ENCODE measurements around the gene CA9. TPM values are rescaled to one million over a fixed set of nuclear protein-coding genes. Genes with fewer than 3 reads are reported as not detected.

CA9 gene
- total and polyA plus RNA-seq, 9 of the 15 experiments (the other 6 are each of a cell fraction or from before 2014, with no cell fraction given): 0.15 to 10.6 (median 0.60) TPM; not detected in 4

DNA sequence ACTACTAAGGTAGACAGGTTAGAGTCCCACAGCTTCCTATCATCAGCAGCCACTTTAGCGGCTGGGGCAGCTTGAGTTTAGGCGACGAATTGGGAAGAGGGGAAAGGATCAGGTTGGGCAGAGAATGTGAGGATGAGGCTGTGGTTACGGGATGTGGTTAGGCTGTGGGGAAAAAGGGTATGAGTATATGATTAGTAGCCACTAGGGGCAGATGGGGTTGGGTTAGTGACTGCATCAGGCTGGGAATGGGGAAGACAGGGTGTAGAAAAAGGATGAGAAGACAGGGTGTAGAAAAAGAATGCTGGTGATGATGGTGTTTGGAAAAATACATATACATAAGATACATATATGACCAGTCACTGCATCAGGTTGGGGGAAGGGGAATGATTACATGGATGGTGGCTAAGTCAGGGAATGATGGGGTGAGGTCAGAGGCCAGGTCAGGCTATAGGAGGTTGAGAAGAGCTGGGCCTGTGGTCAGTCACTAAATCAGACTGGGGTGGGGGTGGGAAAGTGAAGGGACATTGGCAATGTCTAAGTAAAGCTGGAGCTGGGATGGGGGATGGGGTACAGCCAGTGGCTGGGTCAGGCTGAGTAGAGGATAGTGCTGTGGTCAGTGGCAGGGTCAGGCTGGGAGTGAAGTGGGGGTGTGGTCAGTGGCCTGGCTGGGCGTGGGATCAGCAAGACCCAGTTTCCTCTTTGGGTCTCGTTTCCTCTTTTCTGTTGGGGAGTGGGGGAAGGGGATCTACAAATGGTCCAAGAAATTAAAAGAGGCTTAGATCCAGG lies 56.2 kb downstream of the CA9 start (continued):
- no peak for TF ChIP-seq ZNF384 (IDR thresholded peaks at IDR 0.05; ENCODE audit: low read depth, low read length)
- TF ChIP-seq, protein P1, sequence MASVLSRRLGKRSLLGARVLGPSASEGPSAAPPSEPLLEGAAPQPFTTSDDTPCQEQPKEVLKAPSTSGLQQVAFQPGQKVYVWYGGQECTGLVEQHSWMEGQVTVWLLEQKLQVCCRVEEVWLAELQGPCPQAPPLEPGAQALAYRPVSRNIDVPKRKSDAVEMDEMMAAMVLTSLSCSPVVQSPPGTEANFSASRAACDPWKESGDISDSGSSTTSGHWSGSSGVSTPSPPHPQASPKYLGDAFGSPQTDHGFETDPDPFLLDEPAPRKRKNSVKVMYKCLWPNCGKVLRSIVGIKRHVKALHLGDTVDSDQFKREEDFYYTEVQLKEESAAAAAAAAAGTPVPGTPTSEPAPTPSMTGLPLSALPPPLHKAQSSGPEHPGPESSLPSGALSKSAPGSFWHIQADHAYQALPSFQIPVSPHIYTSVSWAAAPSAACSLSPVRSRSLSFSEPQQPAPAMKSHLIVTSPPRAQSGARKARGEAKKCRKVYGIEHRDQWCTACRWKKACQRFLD (CRISPR knock-in tag; IDR thresholded peaks at IDR 0.05): peak; percentile 64; the same call in 1 of the 2 replicates
- no peak for TF ChIP-seq ZBTB1 (CRISPR knock-in tag; IDR thresholded peaks at IDR 0.05; ENCODE audit: borderline replicate concordance, low read depth)
- no peak for TF ChIP-seq TOE1 (IDR thresholded peaks at IDR 0.05; ENCODE audit: borderline replicate concordance)
- TF ChIP-seq TOE1 (CRISPR knock-in tag; IDR thresholded peaks at IDR 0.05; ENCODE audit: borderline replicate concordance, low read depth): no peak
- TF ChIP-seq, protein P2, sequence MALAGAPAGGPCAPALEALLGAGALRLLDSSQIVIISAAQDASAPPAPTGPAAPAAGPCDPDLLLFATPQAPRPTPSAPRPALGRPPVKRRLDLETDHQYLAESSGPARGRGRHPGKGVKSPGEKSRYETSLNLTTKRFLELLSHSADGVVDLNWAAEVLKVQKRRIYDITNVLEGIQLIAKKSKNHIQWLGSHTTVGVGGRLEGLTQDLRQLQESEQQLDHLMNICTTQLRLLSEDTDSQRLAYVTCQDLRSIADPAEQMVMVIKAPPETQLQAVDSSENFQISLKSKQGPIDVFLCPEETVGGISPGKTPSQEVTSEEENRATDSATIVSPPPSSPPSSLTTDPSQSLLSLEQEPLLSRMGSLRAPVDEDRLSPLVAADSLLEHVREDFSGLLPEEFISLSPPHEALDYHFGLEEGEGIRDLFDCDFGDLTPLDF (CRISPR knock-in tag; IDR thresholded peaks at IDR 0.05): no peak
- TF ChIP-seq KDM5B (IDR thresholded peaks at IDR 0.05; ENCODE audit: insufficient replicate concordance, low read depth, low read length): peak; percentile 60
- TF ChIP-seq XRCC3 (IDR thresholded peaks at IDR 0.05): no peak
- TF ChIP-seq NFATC3 (IDR thresholded peaks at IDR 0.05): no peak
- TF ChIP-seq, protein P3, sequence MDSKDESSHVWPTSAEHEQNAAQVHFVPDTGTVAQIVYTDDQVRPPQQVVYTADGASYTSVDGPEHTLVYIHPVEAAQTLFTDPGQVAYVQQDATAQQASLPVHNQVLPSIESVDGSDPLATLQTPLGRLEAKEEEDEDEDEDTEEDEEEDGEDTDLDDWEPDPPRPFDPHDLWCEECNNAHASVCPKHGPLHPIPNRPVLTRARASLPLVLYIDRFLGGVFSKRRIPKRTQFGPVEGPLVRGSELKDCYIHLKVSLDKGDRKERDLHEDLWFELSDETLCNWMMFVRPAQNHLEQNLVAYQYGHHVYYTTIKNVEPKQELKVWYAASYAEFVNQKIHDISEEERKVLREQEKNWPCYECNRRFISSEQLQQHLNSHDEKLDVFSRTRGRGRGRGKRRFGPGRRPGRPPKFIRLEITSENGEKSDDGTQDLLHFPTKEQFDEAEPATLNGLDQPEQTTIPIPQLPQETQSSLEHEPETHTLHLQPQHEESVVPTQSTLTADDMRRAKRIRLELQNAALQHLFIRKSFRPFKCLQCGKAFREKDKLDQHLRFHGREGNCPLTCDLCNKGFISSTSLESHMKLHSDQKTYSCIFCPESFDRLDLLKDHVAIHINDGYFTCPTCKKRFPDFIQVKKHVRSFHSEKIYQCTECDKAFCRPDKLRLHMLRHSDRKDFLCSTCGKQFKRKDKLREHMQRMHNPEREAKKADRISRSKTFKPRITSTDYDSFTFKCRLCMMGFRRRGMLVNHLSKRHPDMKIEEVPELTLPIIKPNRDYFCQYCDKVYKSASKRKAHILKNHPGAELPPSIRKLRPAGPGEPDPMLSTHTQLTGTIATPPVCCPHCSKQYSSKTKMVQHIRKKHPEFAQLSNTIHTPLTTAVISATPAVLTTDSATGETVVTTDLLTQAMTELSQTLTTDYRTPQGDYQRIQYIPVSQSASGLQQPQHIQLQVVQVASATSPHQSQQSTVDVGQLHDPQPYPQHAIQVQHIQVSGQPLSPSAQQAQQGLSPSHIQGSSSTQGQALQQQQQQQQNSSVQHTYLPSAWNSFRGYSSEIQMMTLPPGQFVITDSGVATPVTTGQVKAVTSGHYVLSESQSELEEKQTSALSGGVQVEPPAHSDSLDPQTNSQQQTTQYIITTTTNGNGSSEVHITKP (IDR thresholded peaks at IDR 0.05; ENCODE audit: partially characterized antibody): peak; percentile 32
- TF ChIP-seq, protein P4, sequence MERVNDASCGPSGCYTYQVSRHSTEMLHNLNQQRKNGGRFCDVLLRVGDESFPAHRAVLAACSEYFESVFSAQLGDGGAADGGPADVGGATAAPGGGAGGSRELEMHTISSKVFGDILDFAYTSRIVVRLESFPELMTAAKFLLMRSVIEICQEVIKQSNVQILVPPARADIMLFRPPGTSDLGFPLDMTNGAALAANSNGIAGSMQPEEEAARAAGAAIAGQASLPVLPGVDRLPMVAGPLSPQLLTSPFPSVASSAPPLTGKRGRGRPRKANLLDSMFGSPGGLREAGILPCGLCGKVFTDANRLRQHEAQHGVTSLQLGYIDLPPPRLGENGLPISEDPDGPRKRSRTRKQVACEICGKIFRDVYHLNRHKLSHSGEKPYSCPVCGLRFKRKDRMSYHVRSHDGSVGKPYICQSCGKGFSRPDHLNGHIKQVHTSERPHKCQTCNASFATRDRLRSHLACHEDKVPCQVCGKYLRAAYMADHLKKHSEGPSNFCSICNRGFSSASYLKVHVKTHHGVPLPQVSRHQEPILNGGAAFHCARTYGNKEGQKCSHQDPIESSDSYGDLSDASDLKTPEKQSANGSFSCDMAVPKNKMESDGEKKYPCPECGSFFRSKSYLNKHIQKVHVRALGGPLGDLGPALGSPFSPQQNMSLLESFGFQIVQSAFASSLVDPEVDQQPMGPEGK (CRISPR knock-in tag; IDR thresholded peaks at IDR 0.05; ENCODE audit: borderline replicate concordance): peak; percentile 61; the same call in 1 of the 2 replicates
- no peak for TF ChIP-seq TRIM28 (IDR thresholded peaks at IDR 0.05)
- no peak for TF ChIP-seq MECOM (CRISPR knock-in tag; IDR thresholded peaks at IDR 0.05)
- TF ChIP-seq NRF1 (conservative IDR thresholded peaks at IDR 0.05 in 1 of 2, IDR thresholded peaks at IDR 0.05 in 1 of 2): no peak
- TF ChIP-seq IFI16 (CRISPR knock-in tag; IDR thresholded peaks at IDR 0.05): no peak
- TF ChIP-seq ZNF124 (CRISPR knock-in tag; IDR thresholded peaks at IDR 0.05): no peak
- TF ChIP-seq PHTF2 (CRISPR knock-in tag; IDR thresholded peaks at IDR 0.05): no peak
- no peak for TF ChIP-seq GTF2A2 (tag; IDR thresholded peaks at IDR 0.05)

All from K562 (cell line).